GM03348 (cell line): ENCODE results near the gene CHRM5.

ENCODE experiments used
- DNase-seq: peaks from one replicate; pipeline ENCODE4 v3.0.0; 2012; ENCODE audit warnings: low spot score

Gene CHRM5, protein sequence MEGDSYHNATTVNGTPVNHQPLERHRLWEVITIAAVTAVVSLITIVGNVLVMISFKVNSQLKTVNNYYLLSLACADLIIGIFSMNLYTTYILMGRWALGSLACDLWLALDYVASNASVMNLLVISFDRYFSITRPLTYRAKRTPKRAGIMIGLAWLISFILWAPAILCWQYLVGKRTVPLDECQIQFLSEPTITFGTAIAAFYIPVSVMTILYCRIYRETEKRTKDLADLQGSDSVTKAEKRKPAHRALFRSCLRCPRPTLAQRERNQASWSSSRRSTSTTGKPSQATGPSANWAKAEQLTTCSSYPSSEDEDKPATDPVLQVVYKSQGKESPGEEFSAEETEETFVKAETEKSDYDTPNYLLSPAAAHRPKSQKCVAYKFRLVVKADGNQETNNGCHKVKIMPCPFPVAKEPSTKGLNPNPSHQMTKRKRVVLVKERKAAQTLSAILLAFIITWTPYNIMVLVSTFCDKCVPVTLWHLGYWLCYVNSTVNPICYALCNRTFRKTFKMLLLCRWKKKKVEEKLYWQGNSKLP

DNA sequence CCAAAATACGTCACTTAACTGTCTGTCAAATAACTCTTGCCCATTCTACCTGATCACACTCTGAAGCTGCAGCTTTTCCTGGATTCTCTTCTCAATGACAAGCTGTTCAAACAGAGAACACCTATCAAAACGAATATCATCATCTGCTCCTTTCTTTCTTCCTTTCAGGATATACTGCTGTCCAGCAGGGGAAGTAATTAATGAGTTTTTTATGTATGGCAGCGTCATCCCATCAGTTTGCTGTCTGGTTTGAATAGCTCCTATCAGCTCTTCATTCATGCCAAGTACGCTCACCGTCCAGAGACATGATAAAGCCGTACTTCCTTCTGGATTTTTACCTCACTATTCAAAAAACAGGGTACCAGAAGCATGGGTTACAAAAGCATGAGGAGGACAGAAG, at the start of gene CHRM5:
CHRM5 (plus strand) TSS at position 274 of the 400 bp plus-strand sequence. CDS start 94,221 bp downstream, outside the sequence.
- no peak for DNase-seq

DNA sequence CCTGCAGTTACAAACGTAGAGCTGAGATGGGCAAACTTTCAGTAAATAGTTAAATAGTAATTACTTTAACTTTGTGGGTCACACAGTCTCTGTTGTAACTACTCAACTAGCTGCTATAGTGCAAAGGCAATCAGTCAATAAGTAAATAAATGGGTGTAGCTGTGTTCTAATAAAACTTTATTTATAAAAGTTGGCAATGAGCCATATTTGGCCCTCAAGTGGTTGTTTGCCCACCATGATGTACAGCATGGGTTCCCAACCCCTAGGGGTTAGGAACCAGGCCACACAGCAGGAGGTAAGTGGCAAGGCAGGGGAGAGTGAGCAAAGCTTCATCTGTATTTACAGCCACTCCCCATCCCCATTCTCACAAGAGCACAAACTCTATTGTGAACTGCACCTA, 44.9 kb upstream of the CHRM5 start:
- no peak for DNase-seq

- DNase-seq, result no peak
Observed at GRCh38 chr15:33926260-33926659, 42.0 kb upstream of the CHRM5 start.

GRCh38 chr15:33932734-33933133, 35.6 kb upstream of the CHRM5 start:
- no peak for DNase-seq

GRCh38 chr15:33934396-33934795, 33.9 kb upstream of the CHRM5 start:
- DNase-seq, result no peak

DNA sequence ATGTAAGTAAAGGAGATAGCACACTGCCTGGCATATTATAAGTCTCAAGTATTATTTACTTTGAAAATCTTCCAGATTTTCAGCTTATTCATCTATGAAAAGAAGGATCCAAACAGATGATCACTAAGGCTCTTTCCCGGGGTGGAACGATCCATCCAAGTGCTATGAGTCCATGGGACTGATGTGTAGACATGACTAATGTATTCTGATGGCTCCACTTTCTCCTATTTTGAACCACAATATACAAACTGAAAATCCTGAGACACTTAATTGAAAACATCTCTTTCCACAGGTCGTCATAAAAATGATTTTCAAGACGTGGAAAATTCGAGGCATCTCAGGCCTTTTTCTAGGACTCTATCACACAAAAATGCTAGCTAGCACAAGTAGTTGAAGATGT, 33.4 kb upstream of the CHRM5 start:
- DNase-seq, result peak; percentile 51

DNA sequence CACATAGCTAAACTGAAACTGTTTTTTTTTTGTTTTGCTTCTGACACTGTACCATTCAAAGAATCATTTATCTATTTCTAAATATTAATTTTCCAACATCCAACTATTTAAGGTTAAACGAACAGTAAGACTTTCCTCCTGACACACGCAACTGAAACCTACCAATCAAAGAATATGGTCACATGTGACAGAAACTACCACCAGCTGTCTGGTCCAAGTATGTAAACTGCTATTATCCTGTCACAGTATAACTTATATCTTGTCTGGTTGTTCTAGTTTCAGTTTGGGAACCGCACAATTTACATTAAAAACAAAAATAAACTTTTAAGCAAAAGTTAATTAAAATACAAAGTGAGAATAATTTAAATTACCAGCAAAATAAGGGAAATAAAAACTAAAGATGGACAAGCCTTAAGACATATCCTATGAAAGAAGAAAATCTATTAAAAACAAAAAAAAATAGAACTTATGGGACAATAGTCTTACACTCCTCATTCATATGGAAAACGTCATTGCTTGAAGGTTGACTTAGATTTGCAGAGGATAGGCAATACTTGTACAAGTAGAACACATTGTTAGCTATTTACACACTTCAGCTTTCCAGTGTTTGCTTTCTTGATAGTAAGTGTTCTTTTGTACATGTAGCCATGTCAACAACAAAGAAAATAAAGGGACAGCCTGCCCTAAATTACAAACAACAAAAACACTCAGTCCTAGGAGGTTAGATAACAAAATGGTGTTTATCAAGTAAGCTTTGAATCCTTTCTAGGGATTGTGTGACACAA, 26.8 kb upstream of the CHRM5 start:
- DNase-seq, result no peak

GRCh38 chr15:33946152-33946551, 22.1 kb upstream of the CHRM5 start:
- no peak for DNase-seq

DNA sequence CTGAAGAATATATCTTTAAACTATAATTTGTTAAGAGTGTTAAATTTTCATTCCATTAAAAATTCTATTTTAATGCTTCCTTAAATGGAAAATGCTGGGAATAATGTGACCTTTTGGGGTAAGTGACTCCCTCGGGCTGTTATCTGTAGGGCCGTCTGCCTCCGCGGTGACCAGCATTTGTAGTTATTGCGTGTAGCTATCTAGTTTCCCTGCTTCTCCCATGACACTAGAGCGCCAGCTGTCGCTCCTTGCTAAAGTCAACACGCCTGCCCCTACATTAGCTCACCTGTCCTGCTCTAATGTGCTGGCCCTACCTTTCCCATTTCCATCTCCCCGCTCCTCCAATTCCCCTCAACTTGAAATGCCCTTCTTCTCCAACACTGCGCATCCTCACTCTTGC, 12.4 kb upstream of the CHRM5 start:
- DNase-seq, result no peak

- DNase-seq, result no peak
Observed at GRCh38 chr15:33956397-33956796, 11.9 kb upstream of the CHRM5 start.

DNA sequence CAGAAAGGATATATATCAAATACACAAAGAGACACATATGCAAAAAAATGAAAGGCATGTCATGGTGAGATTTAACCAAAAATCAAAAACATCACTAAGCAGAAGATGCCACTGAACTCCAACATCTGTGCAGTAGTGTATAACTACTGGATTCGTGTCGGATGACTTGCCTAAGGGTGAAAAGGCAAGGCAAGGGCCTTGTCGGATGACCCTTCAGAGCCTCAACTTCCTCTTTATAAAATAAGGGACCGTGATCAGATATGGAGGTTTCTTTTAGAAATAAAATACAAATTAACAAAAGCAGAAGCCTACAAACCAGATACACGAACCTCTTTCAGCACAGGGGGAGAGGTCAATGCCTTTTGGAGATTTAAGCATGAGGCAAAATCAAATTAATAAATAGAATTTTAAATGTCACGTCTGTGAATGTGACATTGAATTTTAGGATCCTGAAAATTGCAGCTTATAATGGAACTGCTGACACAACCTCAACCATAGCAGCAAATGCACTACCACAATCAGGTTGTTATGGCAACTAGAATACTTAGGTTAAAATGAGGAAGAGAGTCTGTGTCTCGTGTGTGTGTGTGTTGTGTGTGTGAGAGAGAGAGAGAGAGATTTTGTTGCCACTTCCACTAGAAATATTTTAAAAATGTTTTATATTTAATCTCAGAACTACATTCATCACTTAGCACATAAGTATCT, 8.3 kb upstream of the CHRM5 start:
- no peak for DNase-seq

GRCh38 chr15:33960549-33960935, 7.8 kb upstream of the CHRM5 start:
- no peak for DNase-seq

GRCh38 chr15:33963831-33964664, 4.2 kb upstream of the CHRM5 start:
- DNase-seq, result peak; percentile 56

- DNase-seq, result no peak
Observed at GRCh38 chr15:33964665-33965040, 3.6 kb upstream of the CHRM5 start.

- no peak for DNase-seq
Observed at GRCh38 chr15:33968821-33969220, 524 bp downstream of the CHRM5 start.

- no peak for DNase-seq
Observed at GRCh38 chr15:33971811-33972210, 3.5 kb downstream of the CHRM5 start.

DNA sequence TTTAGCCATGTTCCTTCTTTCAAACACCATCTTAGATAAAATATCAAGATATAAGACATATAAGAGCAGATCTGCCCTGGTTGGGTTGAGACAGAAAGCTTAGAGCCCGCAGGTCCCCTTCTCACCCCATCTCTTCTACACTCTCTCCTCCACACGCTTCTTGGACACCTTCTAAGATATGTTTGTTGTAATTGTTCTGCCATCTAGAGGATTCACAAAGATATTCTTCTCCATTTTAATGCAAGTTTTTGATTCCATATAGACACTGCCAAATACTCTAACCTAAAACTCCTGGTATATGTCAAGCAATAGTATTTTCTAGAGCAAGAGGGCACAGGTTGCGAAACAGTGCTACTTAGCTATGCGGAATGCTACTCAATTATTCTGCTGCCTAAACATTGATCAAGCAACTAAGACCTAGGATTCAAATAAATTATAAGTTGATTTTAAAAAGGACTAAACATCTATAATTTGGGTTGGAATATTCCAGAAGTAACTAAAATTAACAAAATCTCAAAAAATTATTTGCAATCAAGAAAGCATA, 6.8 kb downstream of the CHRM5 start:
- DNase-seq, result peak; percentile 16

DNA sequence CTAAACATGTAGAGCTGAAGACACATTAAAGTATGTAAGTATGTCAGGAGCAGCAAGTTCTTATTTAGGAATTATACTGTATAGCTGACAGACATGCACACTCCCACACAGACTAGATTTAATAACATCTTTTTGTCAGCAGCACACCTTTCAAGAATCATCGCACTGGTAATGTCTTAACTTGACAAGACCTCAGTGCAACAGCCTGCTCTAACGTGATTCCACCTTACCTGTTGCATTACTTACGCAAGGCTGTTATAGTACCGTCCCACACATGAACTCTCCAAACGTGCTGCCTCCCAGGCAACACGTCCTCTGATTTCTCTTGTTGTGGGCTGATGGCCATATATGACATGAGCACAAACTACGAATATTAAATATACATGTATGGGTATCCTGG, 11.9 kb downstream of the CHRM5 start:
- DNase-seq, result no peak

DNA sequence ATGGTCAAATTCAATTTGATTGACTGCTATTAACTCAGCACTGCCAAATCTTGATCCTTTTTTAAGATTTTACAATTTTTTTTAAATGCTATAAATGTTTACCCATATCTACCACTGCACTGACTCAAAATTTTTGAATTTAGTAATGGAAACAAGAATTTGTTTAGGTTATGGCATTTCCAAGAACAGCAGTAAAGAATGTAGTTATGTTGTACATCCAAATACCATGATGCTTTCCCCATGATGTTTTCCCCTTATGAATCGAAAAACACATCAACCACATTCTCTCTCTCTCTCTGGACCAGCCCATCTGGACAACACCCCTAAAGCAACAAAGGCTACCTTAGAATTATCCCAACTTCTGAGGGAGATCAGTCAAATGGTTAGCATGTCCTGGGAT, 14.2 kb downstream of the CHRM5 start:
- no peak for DNase-seq

DNA sequence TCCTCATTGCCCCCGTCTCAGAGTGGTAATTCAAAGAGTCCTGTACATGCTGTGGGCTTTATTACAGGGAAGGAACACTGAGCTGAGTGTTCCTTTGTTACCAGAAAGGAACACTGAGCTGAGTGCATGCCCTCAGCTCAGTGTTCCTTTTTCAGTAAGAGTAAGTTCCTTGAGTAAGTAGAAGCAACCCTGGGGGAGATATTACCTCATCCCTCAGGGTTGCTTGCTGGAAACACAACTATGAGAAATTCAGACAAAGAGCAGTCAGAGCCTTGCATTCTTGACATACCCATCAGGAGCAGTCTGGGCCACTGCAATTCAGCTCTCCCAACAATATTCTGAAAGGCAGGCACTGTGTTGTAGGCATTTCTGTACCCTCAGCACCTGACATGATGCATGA, 17.0 kb downstream of the CHRM5 start:
- peak; percentile 81 for DNase-seq

DNA sequence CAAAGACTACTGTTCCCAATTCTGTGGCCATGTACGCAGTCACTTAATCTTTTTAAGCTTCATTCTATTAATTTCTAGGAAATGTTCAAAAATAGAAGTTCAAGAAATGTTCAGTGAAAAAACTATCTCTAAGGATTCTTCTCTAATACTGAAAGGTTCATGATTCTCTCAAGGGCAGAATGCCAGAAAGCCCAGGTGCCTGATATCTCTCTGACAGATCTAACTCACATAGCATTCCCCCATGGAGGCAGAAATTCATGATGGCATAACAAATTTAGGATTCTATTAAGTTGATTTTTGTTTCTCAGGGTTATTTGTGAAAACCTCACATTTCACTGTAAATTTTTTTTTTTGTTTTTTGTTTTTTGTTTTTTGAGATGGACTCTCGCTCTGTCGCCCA, 17.5 kb downstream of the CHRM5 start:
- no peak for DNase-seq
